ENCODE measurements around the gene TTYH2. TPM values are rescaled to one million over a fixed set of nuclear protein-coding genes. Genes with fewer than 3 reads are reported as not detected.

The TTYH2 gene
- total and polyA plus RNA-seq, 10 of the 15 experiments (the other 5 are each of a cell fraction or from before 2014, with no cell fraction given): 0.26 to 25.2 (median 6.6) TPM

- no peak for TF ChIP-seq NFXL1 (IDR thresholded peaks at IDR 0.05; ENCODE audit: borderline replicate concordance)
Observed at GRCh38 chr17:74220219-74220618, 6.8 kb downstream of the TTYH2 start (continued).

GRCh38 chr17:74220946-74221818 lies 7.8 kb downstream of the TTYH2 start:
- intact Hi-C loops (cut with micrococcal nuclease; ENCODE audit: unreplicated experiment): no loop called here
- Histone ChIP-seq H3K4me1 (ENCODE audit: control insufficient read depth, insufficient read depth, low read length) (no peaks in the 10 kb centered on the region), H3K36me3 (ENCODE audit: control insufficient read depth in 2 of 2, insufficient read depth in 2 of 2, low read length in 1 of 2) (no peaks in the 10 kb centered on the region; a peak in 1 of 4 replicates), H3K9ac (ENCODE audit: control insufficient read depth, insufficient read depth, low read length) (no peak overlapping the region), H4K20me1 (ENCODE audit: control insufficient read depth, insufficient read depth) (no peaks in the 10 kb centered on the region), H3K27me3 (replicated peaks in 1 of 2; ENCODE audit: control insufficient read depth in 2 of 2, insufficient read depth in 2 of 2, low read length in 1 of 2) (no peaks in the 10 kb centered on the region), H2AFZ (ENCODE audit: control insufficient read depth, low read depth, low read length) (no peak overlapping the region), H3K27ac (ENCODE audit: control insufficient read depth, insufficient read depth) (no peak overlapping the region), H3K4me2 (ENCODE audit: control insufficient read depth, insufficient read depth) (no peak overlapping the region), H3K9me3 (replicated peaks; ENCODE audit: control insufficient read depth, insufficient read depth, low read length) (no peaks in the 10 kb centered on the region), H3K4me3 (no peak overlapping the region), H3K79me2 (ENCODE audit: control insufficient read depth, insufficient read depth, low read length) (no peaks in the 10 kb centered on the region; the same call in none of the 2 replicates)
- DNase-seq (ENCODE audit: low read depth, low spot score) (no peak), ATAC-seq (no peak), FAIRE-seq (no peak)
- ChIA-PET RAD21 (ENCODE audit: unreplicated experiment) (no interaction called here), CTCF (interaction anchor here (0.9 kb wide), 1 partner anchor 10 kb away, joined by 3 read pairs; no protein-coding TSS in a partner anchor), SMC1A (ENCODE audit: uncharacterized antibody, unreplicated experiment) (no interaction called here), POLR2A (no interaction called here)
- in situ Hi-C loops (cut with MboI): no loop called here
- BruUV-seq (replicated peaks): no TSS peak
- TF ChIP-seq RUNX3 (IDR thresholded peaks at IDR 0.05; ENCODE audit: low read length): no peak
- WGBS (ENCODE audit: insufficient coverage, insufficient replicate concordance, low lambda C conversion rate, missing lambda C conversion rate): 42% methylated on average over 13 of the region's 16 CpGs

- ChIA-PET POLR2A (interaction anchor here (1.2 kb wide), 1 partner anchor 19 kb away, joined by 3 read pairs; the partner anchor contains the start of gene RPL38), SMC1A (ENCODE audit: uncharacterized antibody, unreplicated experiment) (no interaction called here), RAD21 (ENCODE audit: unreplicated experiment) (interaction anchor here (0.8 kb wide), 1 partner anchor 19 kb away, joined by 5 read pairs; the partner anchor contains the start of gene RPL38), CTCF (interaction anchor here (0.8 to 0.9 kb wide), 3 partner anchors 10 to 59 kb away, joined by 3 to 4 read pairs (median 3); no protein-coding TSS in a partner anchor)
- no peak for FAIRE-seq
- no peaks in the 10 kb centered on the region for H3K9me3 ChIP-seq (replicated peaks; ENCODE audit: control insufficient read depth, insufficient read depth, low read length)
- no peaks in the 10 kb centered on the region for H4K20me1 ChIP-seq (ENCODE audit: control insufficient read depth, insufficient read depth)
- H3K4me3 ChIP-seq: no peak overlapping the region
- 65% methylated on average over 13 of the region's 13 CpGs for WGBS (ENCODE audit: insufficient coverage, insufficient replicate concordance, low lambda C conversion rate, missing lambda C conversion rate)
- no peak overlapping the region for H3K9ac ChIP-seq (ENCODE audit: control insufficient read depth, insufficient read depth, low read length)
- no peak for ATAC-seq
- no peak overlapping the region for H3K27ac ChIP-seq (ENCODE audit: control insufficient read depth, insufficient read depth)
- no peaks in the 10 kb centered on the region for H3K27me3 ChIP-seq (replicated peaks in 1 of 2; ENCODE audit: control insufficient read depth in 2 of 2, insufficient read depth in 2 of 2, low read length in 1 of 2)
- no peak for DNase-seq (ENCODE audit: low read depth, low spot score)
- intact Hi-C loops (cut with micrococcal nuclease; ENCODE audit: unreplicated experiment) (no loop called here), in situ Hi-C loops (cut with MboI) (no loop called here)
- no peaks in the 10 kb centered on the region; the same call in 1 of the 2 replicates for H3K79me2 ChIP-seq (ENCODE audit: control insufficient read depth, insufficient read depth, low read length)
- no peak overlapping the region for H3K4me2 ChIP-seq (ENCODE audit: control insufficient read depth, insufficient read depth)
- H3K4me1 ChIP-seq (ENCODE audit: control insufficient read depth, insufficient read depth, low read length): no peaks in the 10 kb centered on the region
- H2AFZ ChIP-seq (ENCODE audit: control insufficient read depth, low read depth, low read length): no peak overlapping the region
- H3K36me3 ChIP-seq (ENCODE audit: control insufficient read depth in 2 of 2, insufficient read depth in 2 of 2, low read length in 1 of 2): no peaks in the 10 kb centered on the region; a peak in 1 of 4 replicates
- BruUV-seq (replicated peaks): no TSS peak
- TF ChIP-seq LARP7 (IDR thresholded peaks at IDR 0.05): no peak
- TF ChIP-seq EGR1 (IDR thresholded peaks at IDR 0.05; ENCODE audit: borderline replicate concordance in 1 of 2, low read depth in 2 of 2, low read length in 2 of 2): no peak
- no peak for TF ChIP-seq RAD21 (IDR thresholded peaks at IDR 0.05; ENCODE audit: insufficient read depth, low read depth, low read length)
- no peak for TF ChIP-seq ZBTB40 (IDR thresholded peaks at IDR 0.05; ENCODE audit: borderline replicate concordance)
- no peak for TF ChIP-seq MEF2B (IDR thresholded peaks at IDR 0.05; ENCODE audit: partially characterized antibody, poor library complexity, severe bottlenecking)
- no peak for TF ChIP-seq FOXK2 (IDR thresholded peaks at IDR 0.05)
- no peak for TF ChIP-seq USF2 (IDR thresholded peaks at IDR 0.05; ENCODE audit: borderline replicate concordance, low read depth, low read length)
Observed at GRCh38 chr17:74222399-74222798, 9.0 kb downstream of the TTYH2 start.

Data from GM12878 (cell line).